GM06990 (cell line): ENCODE results near the gene MYADML2.

Experiments
- DNase-seq: peaks from one replicate; pipeline ENCODE4 v3.0.0-alpha.2; 2011; ENCODE audit not compliant: insufficient read length; ENCODE audit errors: extremely low read depth
- H3K27me3 ChIP-seq: replicated peaks from 2 replicates; pipeline ENCODE4 v1.6.0; 2011; ENCODE audit warnings: low read length; ENCODE audit not compliant: control insufficient read depth, insufficient read depth
- H3K36me3 ChIP-seq: 2 replicates; pipeline ENCODE4 v1.5.1; 2011; ENCODE audit warnings: low read length; ENCODE audit not compliant: control insufficient read depth, insufficient read depth
- H3K4me3 ChIP-seq: replicated peaks from 2 replicates; pipeline ENCODE4 v1.5.1; 2011; ENCODE audit warnings: low read depth, mild to moderate bottlenecking, control low read depth, low read length
- CTCF ChIP-seq: IDR thresholded peaks from 2 replicates; pipeline ENCODE4 v1.5.1; 2011; ENCODE audit warnings: low read length, control low read depth, mild to moderate bottlenecking, inconsistent platforms; ENCODE audit not compliant: insufficient read depth, poor library complexity, severe bottlenecking

The MYADML2 gene

GRCh38 chr17:81911969-81912368 lies 35.1 kb downstream of the MYADML2 start:
- no peak for TF ChIP-seq CTCF
- DNase-seq: no peak
- no peaks in the 10 kb centered on the region for H3K27me3 ChIP-seq
- peaks cover 35% of the 10 kb centered on the region for H3K36me3 ChIP-seq
- no peak overlapping the region for H3K4me3 ChIP-seq

- Histone ChIP-seq H3K36me3 (peaks cover 39% of the 10 kb centered on the region), H3K4me3 (peak within 1 kb of the TSS; percentile 72), H3K27me3 (no peaks in the 10 kb centered on the region)
- TF ChIP-seq CTCF: peak; percentile 5
- DNase-seq: peak; percentile 84
These were observed 35.6 kb downstream of the MYADML2 start, which contains the start of gene PCYT2 for GRCh38 chr17:81911277-81911961. Gene PCYT2, minus strand, starts transcription at chr17:81911399. Its CDS starts 44 bp downstream, at chr17:81911355.

GRCh38 chr17:81910840-81911276 lies 36.2 kb downstream of the MYADML2 start:
- H3K36me3 ChIP-seq: peaks cover 41% of the 10 kb centered on the region
- H3K4me3 ChIP-seq: peak overlapping the region; percentile 72
- DNase-seq: no peak
- H3K27me3 ChIP-seq: no peaks in the 10 kb centered on the region
- TF ChIP-seq CTCF: no peak

- Histone ChIP-seq H3K4me3 (peak overlapping the region; percentile 72), H3K27me3 (no peaks in the 10 kb centered on the region), H3K36me3 (peaks cover 40% of the 10 kb centered on the region)
- TF ChIP-seq CTCF: no peak
- DNase-seq: no peak
These were observed 36.8 kb downstream of the MYADML2 start for GRCh38 chr17:81909966-81910839.

GRCh38 chr17:81909231-81909630 lies 37.8 kb downstream of the MYADML2 start:
- no peak for DNase-seq
- H3K36me3 ChIP-seq: peaks cover 39% of the 10 kb centered on the region
- TF ChIP-seq CTCF: no peak
- no peak overlapping the region for H3K4me3 ChIP-seq
- H3K27me3 ChIP-seq: no peaks in the 10 kb centered on the region
